Activated effector memory CD4-positive, alpha-beta T cell treated with anti-CD3 and anti-CD28 coated beads, Interleukin-2, amount 50 U/mL, for 16 hours (primary cell): ENCODE results near the gene APOL5.
"Not testable (repeated sequence)": the region's sequence is repeated elsewhere in the genome, so short reads cannot be mapped to it uniquely, and the experiment has no call there.

Experiments
- DNase-seq: peaks from one replicate; pipeline ENCODE4 v3.0.0-alpha.2; 2020

The APOL5 gene, protein sequence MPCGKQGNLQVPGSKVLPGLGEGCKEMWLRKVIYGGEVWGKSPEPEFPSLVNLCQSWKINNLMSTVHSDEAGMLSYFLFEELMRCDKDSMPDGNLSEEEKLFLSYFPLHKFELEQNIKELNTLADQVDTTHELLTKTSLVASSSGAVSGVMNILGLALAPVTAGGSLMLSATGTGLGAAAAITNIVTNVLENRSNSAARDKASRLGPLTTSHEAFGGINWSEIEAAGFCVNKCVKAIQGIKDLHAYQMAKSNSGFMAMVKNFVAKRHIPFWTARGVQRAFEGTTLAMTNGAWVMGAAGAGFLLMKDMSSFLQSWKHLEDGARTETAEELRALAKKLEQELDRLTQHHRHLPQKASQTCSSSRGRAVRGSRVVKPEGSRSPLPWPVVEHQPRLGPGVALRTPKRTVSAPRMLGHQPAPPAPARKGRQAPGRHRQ

DNA sequence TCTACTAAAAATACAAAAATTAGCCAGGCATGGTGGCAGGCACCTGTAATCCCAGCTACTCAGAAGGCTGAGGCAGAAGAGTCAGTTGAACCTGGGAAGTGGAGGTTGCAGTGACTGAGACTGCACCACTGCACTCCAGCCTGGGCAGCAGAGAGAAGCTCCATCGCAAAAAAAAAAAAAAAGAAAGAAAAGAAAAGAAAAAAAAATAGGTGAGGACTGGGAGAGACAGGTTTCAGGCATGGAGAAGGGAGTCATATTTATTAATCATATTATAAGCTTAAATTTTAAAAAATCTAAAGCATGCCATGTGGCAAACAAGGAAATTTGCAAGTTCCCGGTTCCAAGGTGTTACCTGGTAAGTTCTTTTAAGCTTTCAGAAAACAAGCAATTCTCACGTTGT lies at the start of gene APOL5:
APOL5 (plus strand) TSS at position 301 of the 400 bp plus-strand sequence; CDS start at position 301, 0 bp downstream.
- no peak for DNase-seq

DNA sequence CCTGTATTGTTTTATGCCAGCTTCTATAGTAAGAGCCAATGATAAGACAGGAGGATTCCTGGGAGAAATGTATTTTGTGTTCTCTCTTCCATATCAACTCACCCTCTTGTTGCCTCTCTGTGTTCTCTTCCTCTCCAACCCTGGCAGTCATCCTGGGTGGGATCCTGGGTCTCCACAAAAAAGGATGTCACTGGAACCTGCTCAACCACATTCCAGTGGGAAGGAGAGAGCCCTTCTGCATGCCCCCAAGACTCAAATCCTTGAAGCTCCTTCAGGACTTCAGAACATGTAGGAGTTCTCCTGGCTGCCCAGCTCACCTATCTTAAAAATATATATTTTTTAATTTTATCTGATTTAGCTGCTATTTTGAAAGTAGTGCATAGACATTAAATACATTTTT lies 43.3 kb upstream of the APOL5 start:
- no peak for DNase-seq

DNA sequence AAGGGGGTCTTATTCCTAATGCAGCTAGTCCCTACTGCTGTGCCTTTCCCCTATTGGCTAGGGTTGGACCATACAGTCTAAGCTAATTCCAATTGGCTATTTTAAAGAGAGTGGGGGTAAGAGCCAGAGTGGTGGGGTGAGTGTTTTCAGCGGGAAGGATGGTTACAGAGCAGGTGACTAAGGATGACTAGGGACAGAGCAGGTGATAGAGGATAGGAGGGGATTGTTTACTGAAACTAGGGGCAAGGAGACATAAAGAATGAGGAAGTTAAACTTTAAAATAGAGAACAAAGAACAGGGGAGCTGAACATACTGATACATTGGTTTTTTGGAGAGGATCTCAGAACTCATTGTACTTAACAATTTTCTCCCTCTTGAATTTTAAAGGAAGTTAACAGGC lies 41.6 kb upstream of the APOL5 start:
- DNase-seq: not testable (repeated sequence)

DNA sequence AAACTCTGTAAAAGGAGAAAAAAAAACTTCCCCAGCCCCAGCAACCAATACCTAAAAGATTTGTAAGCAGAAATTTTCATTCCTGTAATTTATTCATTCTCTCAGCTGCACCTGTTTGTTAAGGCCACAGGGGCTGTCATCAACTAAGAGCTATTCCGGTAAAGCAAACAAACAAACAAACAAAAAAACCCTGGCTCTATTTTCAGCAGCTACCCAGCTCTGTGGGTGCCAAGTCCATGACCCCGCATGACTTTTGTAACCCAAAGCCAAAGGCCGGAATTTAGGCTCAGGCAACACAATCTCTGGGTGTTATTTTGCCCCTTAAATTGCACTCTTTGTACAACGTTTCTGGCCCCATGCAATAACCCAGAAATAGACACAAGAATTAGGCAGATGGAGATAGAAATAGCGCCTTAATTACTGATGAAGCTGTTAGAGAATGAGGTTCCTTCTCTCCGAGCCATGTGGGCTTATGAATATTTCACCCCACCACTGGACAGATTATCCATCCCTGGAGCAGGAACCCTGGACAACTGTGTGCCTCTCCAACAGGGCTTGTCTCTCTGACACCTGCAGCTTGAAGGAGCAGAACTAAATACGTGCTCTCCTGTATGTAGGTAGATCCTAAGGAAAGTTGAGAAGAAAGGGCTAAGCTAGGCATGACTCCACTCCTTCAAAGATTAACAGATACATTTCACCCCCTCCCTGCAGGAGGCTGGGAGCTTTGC lies 40.0 kb upstream of the APOL5 start:
- DNase-seq: no peak

DNA sequence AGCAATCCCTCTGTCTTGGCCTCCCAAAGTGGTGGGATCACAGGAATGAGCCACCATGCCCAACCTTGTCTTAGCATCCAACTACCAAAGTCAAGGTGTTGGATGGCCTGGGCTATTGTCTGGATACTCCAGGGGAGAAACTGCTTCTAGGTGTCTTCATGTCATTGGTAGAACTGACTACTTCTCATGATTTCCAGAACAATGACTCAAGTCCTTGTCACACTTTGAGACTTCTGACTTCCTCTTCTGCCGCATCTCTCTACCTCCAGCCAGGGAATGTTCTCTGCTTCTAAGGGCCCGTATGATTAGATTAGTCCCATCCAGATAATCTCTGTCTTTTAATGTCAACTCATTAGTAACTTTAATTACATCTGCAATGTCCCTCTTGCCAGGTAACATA lies 38.8 kb upstream of the APOL5 start:
- DNase-seq: no peak

DNA sequence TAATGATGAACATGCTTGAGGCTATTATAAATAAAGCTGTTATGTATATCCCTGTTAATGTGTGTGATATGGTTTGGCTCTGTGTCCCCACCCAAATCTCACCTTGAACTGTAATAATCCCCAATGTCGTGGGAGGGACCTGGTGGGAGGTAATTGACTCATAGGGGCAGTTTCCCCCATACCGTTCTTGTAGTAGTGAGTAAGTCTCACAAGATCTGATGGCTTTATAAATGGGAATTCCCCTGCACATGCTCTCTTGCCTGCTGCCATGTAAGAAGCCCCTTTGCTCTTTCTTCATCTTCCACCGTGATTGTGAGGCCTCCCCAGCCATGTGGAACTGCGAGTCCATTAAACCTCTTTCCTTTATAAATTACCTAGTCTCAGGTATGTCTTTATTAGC lies 38.2 kb upstream of the APOL5 start:
- peak; percentile 87 for DNase-seq

DNA sequence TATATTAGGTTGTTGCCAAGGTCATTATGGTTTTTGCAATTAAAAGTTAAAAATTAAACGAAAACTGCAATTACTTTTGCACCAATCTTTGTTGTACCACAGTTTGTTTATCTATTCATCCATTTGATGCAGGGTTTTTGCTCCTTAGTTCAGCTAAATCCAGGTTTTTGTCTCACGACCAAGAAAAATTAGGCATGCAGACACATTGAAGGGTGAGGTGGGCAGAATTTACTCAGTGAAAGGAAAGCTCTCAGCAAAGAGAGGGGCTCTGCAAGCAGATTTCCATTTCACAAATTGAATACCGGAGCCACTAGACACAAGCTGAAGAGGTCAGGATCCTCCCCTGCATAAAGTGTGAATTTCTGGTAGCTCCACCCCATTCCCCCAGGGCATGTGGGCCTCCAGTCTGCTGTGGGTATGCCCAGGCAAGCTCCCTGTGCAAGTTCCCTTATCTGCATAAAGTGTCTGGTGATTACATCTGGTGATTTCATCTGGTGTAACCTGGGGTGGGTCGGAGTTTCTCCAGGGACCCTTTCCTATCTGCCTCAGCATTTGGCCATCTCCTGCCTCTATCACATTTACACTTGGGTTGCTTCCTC lies 36.1 kb upstream of the APOL5 start:
- no peak for DNase-seq

DNA sequence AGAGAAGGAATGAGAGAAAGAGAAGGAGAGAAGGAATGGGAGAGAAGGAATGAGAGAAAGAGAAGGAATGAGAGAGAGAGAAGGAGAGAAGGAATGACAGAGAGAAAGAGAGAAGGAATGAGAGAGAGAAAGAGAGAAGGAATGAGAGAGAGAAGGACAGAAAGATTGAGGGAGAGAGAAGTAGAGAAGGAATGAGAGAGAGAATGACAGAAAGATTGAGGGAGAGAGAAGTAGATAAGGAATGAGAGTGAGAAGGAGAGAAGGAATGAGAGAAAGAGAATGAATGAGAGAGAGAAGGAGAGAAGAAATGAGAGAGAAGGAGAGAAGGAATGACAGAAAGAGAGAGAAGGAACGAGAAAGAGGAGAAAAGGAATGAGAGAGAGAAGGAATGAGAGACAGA lies 34.1 kb upstream of the APOL5 start:
- DNase-seq: no peak

DNA sequence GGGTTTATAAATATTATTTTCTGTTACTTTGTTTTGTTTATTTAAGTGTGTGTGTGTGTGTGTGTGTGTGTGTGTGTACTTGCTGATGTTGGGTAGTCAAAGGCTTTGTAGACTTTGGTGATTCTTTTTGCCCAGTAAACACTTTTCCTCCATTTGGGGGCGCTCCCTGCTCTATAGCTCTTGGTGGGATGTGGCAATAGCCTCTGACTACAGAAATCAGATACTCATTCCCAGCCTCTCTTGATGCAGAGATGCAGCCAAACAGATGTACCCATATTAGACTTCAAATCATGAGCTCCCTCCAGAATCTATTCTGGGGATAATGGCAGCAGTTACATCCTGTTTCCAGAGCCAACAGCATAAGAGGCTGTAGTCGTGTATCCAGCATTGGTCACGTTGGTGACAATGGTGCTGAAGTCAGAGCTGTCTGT lies 33.4 kb upstream of the APOL5 start:
- no peak for DNase-seq

DNA sequence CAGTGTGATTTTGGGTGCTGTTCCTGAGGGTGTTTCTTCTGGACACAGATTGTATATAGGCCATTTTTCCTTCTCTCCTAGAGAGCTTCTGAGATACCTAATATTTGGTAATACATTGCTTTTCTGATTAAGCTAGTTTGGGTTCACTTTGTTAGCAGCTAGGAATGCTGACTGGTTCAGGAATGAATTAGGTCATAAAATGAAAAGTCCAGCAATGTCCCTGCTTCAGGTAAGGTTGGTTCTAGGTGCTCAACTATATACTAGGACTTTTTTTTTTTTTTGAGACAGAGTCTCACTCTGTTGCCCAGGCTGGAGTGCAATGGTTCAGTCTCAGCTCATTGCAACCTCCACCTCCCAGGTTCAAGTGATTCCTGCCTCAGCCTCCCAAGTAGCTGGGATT lies 32.9 kb upstream of the APOL5 start:
- DNase-seq: no peak

DNA sequence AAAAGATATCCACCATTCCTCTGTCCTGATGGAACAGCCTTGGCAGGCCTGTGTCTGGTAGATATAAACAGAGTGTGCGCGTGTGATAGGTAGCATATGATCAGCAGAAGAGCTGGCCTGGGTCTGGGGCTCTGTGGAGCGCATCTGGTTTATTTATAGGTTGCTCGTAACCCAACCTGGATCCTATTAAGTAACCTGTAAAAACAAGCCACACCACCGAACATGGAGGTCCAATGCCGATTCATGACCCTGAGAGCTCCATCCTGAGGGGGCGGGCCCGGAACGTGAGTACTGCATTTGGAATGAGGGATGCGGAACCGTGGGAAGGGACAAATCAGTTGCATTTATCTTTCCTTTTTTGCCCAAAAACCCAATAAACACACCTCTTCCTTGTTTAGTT lies 31.9 kb upstream of the APOL5 start:
- no peak for DNase-seq

DNA sequence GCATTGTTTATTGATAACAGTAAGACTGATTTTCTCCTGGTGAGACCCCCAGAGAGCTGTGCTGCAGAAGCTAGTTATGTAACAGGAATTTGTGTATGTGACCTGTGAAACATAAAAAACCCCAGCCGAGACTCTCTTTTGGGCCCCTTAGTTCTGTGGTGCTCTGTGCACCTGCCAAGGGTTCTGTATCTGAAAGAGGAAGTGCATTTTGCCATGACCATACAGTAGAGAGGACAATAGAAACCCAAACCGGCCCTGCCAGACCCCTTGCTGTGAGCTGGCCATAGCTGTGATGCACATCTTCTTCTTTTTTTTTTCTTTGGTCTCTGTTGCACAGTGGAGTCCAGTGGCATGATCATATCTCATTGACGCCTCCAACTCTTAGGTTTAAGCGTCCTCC lies 31.4 kb upstream of the APOL5 start:
- DNase-seq: no peak

DNA sequence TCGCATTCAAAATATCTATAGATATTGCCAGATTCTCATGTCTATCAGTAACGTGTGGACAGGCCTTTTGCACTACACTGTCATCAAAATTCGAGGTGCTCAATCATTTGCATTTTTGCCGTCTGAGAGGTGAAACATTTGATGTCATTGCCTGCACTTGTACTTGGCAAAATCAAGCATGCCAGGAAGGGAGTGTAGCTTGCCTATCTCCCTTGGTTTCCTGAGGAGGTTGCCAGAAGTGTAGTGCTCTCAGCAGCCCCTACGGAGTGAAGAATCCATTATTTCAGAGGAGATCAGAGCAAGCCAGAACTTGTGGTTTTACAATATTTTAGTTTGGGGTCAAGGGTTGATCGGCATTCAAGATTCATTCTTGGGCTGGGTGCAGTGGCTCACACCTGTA lies 30.2 kb upstream of the APOL5 start:
- no peak for DNase-seq

DNA sequence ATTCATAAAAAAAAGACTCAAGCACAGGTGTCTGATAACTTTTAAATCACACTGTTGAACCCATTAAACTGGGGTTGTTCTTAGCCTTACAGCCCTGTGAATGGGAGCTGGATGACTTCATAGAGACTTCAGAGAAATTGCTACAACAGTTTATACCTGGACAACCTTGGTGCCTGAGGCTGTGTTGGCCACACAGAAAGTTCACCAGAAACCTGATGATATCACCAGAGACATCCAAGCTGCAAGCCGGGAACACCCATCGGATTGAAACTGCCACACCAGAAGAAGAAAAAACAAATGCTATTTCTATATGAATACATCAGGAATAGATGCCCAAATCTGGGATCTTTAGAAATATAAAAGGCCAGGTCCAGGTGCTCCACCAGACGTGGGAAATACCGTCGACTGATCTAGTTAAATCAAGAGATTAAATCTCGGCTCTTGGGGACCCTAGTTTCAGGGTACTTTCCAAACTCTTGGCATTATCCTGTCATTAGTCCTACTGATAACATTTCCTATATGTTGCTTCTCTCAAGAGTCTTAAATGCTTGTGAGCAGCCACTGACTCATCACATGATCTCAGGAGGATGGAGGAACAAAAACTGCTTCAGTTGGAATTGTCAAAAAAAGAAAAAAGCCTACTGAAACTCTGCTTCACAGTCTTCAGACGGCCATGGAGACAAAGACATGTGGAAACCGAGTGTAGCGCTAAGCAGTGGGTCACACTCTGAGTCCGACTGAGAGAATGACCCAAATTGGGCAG lies 28.6 kb upstream of the APOL5 start:
- DNase-seq: no peak

DNA sequence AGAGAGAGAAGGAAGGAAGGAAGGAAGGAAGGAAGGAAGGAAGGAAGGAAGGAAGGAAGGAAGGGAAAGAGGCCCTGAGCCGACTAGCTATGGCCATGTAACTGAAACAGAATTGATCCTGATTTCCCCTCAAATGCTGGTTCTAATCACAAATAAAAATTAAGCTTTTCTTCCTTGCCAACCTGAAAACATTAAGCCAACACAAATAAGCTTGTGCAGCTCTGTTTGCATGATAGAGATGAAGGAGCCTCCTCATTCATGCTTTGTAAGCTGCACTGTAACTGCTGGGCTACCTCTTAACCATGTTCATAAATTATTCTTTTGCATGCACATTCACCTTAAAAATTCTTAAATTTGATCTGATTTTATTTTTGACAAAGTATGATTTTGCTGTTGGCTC lies 27.7 kb upstream of the APOL5 start:
- DNase-seq: no peak

DNA sequence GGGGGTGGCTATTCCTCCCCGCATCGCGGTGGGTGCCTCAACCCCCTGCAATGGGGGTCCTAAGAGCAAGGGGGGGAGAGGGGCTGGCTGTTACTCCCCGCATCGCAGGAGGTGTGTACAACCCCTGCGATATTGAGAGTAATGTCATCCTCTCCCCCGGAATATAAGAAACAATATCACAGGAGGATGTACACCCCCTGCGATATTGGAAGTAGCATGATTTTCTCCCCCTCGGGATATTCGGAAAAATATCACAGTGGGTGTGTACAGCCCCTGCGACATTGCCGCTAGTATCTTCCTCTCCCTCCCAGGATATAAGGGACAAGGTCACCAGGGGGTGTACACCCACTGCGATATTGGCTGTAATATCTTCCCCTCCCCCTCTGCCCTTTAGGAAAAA lies 22.5 kb upstream of the APOL5 start:
- DNase-seq: no peak

DNA sequence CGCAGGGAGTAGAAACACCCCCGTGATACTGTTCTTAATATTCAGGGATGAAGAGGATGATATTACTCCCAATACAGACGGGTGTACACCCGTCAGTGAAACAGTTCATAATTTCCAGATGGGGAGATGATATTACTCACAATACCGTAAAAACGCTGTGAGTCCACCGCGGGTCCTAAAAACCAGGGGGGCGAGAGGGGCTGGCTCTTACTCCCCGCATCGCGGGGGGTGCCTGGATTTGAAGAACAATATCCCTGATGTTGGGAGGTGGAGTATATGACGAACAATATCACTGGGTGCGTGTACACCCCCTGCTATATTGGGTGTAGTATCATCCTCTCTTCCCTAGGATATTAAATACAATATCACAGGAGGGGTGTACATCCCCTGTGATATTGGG lies 20.5 kb upstream of the APOL5 start:
- DNase-seq: no peak

DNA sequence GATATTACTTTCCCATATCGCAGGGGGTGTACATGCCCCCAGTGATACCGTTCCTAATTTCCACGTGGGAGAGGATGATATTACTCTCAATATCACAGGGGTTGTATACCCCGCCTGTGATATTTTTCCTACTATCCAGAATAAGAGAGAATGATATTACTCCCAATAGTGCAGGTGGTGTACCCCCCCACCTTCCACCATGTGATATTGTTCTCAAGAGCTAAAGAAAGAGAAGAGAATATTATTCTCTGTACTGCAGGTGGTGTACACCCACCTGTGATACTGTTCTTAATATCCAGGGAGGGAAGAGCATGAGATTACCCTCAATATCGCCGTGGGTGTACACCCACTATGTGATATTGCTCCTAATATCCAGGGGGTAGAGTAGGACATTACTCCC lies 17.8 kb upstream of the APOL5 start:
- DNase-seq: not testable (repeated sequence)

DNA sequence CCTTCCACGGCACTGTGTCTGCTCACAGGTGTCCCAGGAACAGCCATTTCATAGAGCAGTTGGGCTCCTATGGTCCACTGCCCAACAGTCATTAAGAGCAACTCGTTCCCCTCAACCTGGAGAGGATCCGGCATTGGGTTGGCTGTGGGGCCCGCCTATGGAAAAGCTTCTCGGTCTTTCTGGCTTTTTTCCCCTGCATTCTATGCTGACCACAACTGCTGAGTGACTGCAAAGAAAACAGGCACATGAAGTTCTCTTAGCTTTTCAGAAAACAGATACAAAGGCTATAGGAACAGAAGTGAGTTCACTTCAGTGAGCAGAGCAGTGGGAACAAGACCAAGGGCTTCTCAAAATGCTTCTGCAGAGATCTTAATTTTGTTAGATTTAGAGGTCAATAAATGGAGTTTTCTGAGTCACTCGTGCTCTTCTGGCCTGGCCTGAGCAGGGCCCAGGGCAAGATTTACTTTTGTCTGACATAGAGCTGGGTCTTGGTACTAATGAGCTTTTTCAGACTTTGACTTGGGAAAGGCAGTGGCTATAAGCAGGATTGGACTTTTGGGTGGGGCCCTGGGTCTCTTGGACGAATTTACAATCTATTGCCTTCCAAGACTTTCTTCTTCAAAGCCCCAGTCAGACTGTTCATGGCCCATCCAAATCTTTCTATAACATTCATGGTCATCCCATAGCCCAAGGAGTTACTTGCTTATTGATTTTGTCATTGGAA lies 13.6 kb upstream of the APOL5 start:
- DNase-seq: no peak

DNA sequence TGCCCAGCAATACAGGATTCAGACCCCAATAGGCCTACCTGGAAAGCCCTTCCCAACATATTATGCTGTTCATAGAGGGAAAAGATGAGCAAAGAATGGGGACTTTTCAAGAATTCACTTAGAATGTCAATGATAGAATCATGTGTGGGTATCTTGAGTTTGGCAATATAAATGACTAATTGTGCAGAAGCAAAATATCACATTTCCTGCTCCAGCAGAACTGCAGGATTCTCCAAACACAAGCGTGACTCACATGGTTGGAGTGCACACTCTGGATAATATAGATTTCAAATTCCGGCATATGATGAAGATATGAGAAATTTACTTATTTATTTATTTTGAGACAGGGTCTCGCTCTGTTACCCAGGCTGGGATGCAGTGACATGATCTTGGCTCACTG lies 12.5 kb upstream of the APOL5 start:
- no peak for DNase-seq

DNA sequence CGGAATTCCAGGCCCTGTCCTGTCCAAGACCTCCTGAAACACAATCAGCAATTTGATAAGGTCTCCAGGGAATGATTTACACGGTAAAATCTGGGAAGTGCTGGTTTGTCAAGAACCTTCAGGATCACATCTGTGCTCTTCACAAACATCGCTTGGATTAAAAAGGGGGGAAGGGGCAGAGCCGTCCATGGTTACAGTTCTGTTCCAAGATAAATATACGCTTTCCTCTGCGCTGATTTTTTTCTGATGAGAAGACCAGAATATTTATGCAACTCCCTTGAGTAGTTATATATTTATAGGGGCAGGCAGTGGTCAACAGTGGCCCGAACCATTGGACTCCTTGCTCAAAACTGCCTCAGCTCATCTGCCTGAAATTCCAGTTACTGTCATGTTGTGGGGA lies 9.2 kb upstream of the APOL5 start:
- no peak for DNase-seq

DNA sequence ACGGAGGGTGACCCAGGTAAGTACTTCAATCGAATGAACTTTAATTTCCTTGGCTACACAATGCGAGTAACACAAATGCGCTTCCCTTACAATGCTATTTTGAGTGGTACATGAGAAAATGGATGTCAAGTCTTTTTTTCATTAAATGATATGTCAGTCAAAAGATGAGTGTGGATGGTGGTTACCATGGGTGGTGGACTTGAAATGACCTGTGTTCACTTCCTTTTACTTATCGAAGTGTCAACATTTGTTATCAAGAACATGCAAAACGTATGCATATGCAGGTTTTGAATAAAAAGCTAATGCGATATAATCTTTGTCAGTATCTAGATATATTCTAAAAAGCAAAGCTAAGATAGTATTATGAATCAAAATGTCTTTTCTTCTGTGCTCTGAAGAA lies 8.8 kb upstream of the APOL5 start:
- no peak for DNase-seq

DNA sequence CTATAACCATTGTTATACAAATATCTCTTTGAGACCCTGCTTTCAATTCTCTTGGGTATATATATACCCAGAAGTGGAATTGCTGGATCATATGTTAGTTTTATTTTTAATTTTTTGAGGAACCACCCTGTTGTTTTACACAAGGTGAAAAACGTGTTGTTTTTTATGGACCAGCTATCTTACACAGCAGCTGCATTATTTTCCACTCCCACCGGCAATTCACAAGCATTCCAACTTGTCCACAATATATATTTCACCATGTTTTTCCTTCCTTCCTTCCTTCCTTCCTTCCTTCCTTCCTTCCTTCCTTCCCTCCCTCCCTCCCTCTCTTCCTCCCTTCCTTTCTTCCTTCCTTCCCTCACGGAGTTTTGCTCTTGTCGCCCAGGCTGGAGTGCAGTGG lies 6.3 kb upstream of the APOL5 start:
- DNase-seq: no peak
